ENCODE measurements around the gene RDM1. TPM values are rescaled to one million over a fixed set of nuclear protein-coding genes. Genes with fewer than 3 reads are reported as not detected.

Gene RDM1
- total RNA-seq, 1 experiment from 2014 or later: 5.5 TPM

GRCh38 chr17:35895636-35896587 lies 34.7 kb downstream of the RDM1 start:
- H3K9me3 ChIP-seq (ENCODE audit: control insufficient read depth, insufficient read depth, low read depth, low read length): no peaks in the 10 kb centered on the region
- TF ChIP-seq, protein P1, sequence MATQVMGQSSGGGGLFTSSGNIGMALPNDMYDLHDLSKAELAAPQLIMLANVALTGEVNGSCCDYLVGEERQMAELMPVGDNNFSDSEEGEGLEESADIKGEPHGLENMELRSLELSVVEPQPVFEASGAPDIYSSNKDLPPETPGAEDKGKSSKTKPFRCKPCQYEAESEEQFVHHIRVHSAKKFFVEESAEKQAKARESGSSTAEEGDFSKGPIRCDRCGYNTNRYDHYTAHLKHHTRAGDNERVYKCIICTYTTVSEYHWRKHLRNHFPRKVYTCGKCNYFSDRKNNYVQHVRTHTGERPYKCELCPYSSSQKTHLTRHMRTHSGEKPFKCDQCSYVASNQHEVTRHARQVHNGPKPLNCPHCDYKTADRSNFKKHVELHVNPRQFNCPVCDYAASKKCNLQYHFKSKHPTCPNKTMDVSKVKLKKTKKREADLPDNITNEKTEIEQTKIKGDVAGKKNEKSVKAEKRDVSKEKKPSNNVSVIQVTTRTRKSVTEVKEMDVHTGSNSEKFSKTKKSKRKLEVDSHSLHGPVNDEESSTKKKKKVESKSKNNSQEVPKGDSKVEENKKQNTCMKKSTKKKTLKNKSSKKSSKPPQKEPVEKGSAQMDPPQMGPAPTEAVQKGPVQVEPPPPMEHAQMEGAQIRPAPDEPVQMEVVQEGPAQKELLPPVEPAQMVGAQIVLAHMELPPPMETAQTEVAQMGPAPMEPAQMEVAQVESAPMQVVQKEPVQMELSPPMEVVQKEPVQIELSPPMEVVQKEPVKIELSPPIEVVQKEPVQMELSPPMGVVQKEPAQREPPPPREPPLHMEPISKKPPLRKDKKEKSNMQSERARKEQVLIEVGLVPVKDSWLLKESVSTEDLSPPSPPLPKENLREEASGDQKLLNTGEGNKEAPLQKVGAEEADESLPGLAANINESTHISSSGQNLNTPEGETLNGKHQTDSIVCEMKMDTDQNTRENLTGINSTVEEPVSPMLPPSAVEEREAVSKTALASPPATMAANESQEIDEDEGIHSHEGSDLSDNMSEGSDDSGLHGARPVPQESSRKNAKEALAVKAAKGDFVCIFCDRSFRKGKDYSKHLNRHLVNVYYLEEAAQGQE (IDR thresholded peaks at IDR 0.05; ENCODE audit: insufficient read depth in 1 of 2, low read depth in 2 of 2, low read length in 1 of 2): no peak
- TF ChIP-seq POLR2AphosphoS5 (IDR thresholded peaks at IDR 0.05; ENCODE audit: low read depth, low read length) (no peak), TCF7L2 (IDR thresholded peaks at IDR 0.05; ENCODE audit: low read depth, low read length) (no peak), SIN3A (IDR thresholded peaks at IDR 0.05; ENCODE audit: borderline replicate concordance, insufficient read depth, low read depth, low read length) (no peak)
- TF ChIP-seq, protein P2, sequence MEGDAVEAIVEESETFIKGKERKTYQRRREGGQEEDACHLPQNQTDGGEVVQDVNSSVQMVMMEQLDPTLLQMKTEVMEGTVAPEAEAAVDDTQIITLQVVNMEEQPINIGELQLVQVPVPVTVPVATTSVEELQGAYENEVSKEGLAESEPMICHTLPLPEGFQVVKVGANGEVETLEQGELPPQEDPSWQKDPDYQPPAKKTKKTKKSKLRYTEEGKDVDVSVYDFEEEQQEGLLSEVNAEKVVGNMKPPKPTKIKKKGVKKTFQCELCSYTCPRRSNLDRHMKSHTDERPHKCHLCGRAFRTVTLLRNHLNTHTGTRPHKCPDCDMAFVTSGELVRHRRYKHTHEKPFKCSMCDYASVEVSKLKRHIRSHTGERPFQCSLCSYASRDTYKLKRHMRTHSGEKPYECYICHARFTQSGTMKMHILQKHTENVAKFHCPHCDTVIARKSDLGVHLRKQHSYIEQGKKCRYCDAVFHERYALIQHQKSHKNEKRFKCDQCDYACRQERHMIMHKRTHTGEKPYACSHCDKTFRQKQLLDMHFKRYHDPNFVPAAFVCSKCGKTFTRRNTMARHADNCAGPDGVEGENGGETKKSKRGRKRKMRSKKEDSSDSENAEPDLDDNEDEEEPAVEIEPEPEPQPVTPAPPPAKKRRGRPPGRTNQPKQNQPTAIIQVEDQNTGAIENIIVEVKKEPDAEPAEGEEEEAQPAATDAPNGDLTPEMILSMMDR (IDR thresholded peaks at IDR 0.05): no peak
- no peak overlapping the region for H3K27ac ChIP-seq (ENCODE audit: low read length)
- H3K4me1 ChIP-seq (ENCODE audit: control insufficient read depth, insufficient read depth, low read length): no peaks in the 10 kb centered on the region
- intact Hi-C loops (cut with micrococcal nuclease; ENCODE audit: unreplicated experiment): no loop called here
- no peaks in the 10 kb centered on the region for H3K36me3 ChIP-seq (ENCODE audit: control insufficient read depth, insufficient read depth, low read length)
- ChIA-PET CTCF (interaction anchor here (0.6 kb wide), 1 partner anchor 13 kb away, joined by 10 read pairs; no protein-coding TSS in a partner anchor), POLR2A (interaction anchor here (0.6 kb wide), 1 partner anchor 448 kb away, joined by 4 read pairs; no protein-coding TSS in a partner anchor)
- BruUV-seq (replicated peaks): no TSS peak
- ATAC-seq (no peak), DNase-seq (ENCODE audit: low read depth, low spot score) (no peak)
- no peaks in the 10 kb centered on the region for H3K27me3 ChIP-seq (ENCODE audit: control insufficient read depth, insufficient read depth, low read length)
- in situ Hi-C loops (cut with HindIII; ENCODE audit: low pct_unique_long_range_greater_than_20kb, low sequenced_read_pairs): no loop called here
- H3K4me3 ChIP-seq (ENCODE audit: low read depth in 2 of 2, low read length in 2 of 2): no peak overlapping the region

GRCh38 chr17:35894206-35894605 lies 36.4 kb downstream of the RDM1 start:
- TF ChIP-seq, protein P1 (IDR thresholded peaks at IDR 0.05; ENCODE audit: insufficient read depth in 1 of 2, low read depth in 2 of 2, low read length in 1 of 2): no peak
- TF ChIP-seq SIN3A (IDR thresholded peaks at IDR 0.05; ENCODE audit: borderline replicate concordance, insufficient read depth, low read depth, low read length) (no peak), POLR2AphosphoS5 (IDR thresholded peaks at IDR 0.05; ENCODE audit: low read depth, low read length) (no peak), TCF7L2 (IDR thresholded peaks at IDR 0.05; ENCODE audit: low read depth, low read length) (no peak)
- TF ChIP-seq, protein P2 (IDR thresholded peaks at IDR 0.05): no peak
- no peaks in the 10 kb centered on the region for H3K27me3 ChIP-seq (ENCODE audit: control insufficient read depth, insufficient read depth, low read length)
- H3K27ac ChIP-seq (ENCODE audit: low read length): no peak overlapping the region
- in situ Hi-C loops (cut with HindIII; ENCODE audit: low pct_unique_long_range_greater_than_20kb, low sequenced_read_pairs): no loop called here
- DNase-seq (ENCODE audit: low read depth, low spot score) (no peak), ATAC-seq (no peak)
- no TSS peak for BruUV-seq (replicated peaks)
- ChIA-PET POLR2A (no interaction called here), CTCF (no interaction called here)
- H3K36me3 ChIP-seq (ENCODE audit: control insufficient read depth, insufficient read depth, low read length): no peaks in the 10 kb centered on the region
- H3K4me1 ChIP-seq (ENCODE audit: control insufficient read depth, insufficient read depth, low read length): peaks cover 7% of the 10 kb centered on the region; the same call in 1 of the 2 replicates
- no peak overlapping the region for H3K4me3 ChIP-seq (ENCODE audit: low read depth in 2 of 2, low read length in 2 of 2)
- H3K9me3 ChIP-seq (ENCODE audit: control insufficient read depth, insufficient read depth, low read depth, low read length): no peaks in the 10 kb centered on the region
- intact Hi-C loops (cut with micrococcal nuclease; ENCODE audit: unreplicated experiment): no loop called here
